Spinal cord (tissue), 10 donors: ENCODE data around the gene IRF5. TPM values are rescaled to one million over a fixed set of nuclear protein-coding genes. Genes with fewer than 3 reads are reported as not detected.
A peak's percentile ranks its signal among the peaks of the same experiment; 100 is the strongest.

Experiments
- DNase-seq, 6 donors: peaks; one replicate each; pipeline versions ENCODE4 v3.0.0 to v3.0.0-alpha.2; 2013 to 2015; ENCODE audit warnings: low spot score in 6 of 6, low read depth in 4 of 6
- H3K27ac ChIP-seq: one replicate; pipeline ENCODE4 v1.5.1; 2013; ENCODE audit warnings: low read depth, low read length, control low read depth
- H3K27me3 ChIP-seq: one replicate; pipeline ENCODE4 v1.6.1; 2013; ENCODE audit warnings: low read length; ENCODE audit not compliant: control insufficient read depth, insufficient read depth
- H3K36me3 ChIP-seq: one replicate; pipeline ENCODE4 v1.6.1; 2013; ENCODE audit warnings: low read length; ENCODE audit not compliant: control insufficient read depth, insufficient read depth
- H3K4me1 ChIP-seq: one replicate; pipeline ENCODE4 v1.6.1; 2013; ENCODE audit warnings: low read length; ENCODE audit not compliant: control insufficient read depth, insufficient read depth
- H3K4me3 ChIP-seq: one replicate; pipeline ENCODE4 v1.5.1; 2013; ENCODE audit warnings: low read depth, low read length, control low read depth
- H3K9me3 ChIP-seq: one replicate; pipeline ENCODE4 v1.6.1; 2013; ENCODE audit warnings: low read length; ENCODE audit not compliant: control insufficient read depth, insufficient read depth
- WGBS: methylation state at CpG from one replicate; pipeline ENCODE4 v1.1.5; 2013; ENCODE audit warnings: missing lambda C conversion rate; ENCODE audit not compliant: insufficient coverage; 5-methylcytosine and 5-hydroxymethylcytosine counted together
- long read RNA-seq, 4 donors: transcript quantifications; one replicate each; lab custom pipeline, GENCODE V29; 2026
- polyA plus RNA-seq, 2 donors: library from polyadenylated mRNA; unstranded; fragments of 120-200 nt; gene quantifications; one replicate each; pipeline ENCODE4 v1.2.1, GENCODE V29; 2013; ENCODE audit not compliant: insufficient read length in 2 of 2
- total RNA-seq, 2 donors: library from RNA; depleted of rRNA in 1 of 2; stranded (reverse); fragments of 120-200 nt in 1 of 2; fragments of >200 nt in 1 of 2; gene quantifications; one replicate each; pipeline versions ENCODE4 v1.2.3 to v1.2.4, GENCODE V29; 2013 to 2014
- donor health status: healthy.

IRF5 gene
- total RNA-seq (1 to 10 TPM; 5.0 to 6.1 TPM), polyA plus RNA-seq (1 to 10 TPM; 6.5 to 7.7 TPM)
- long read RNA-seq, donor 1: 0 reads
- long read RNA-seq, donor 2: 0 reads
- long read RNA-seq, donor 3: 0 reads
- long read RNA-seq, donor 4: 0 reads

- peaks cover 30% of the 10 kb centered on the region for H3K4me1 ChIP-seq
- H3K4me3 ChIP-seq: peak within 1 kb of the TSS; percentile 38
- no peak within 1 kb of the TSS for H3K27ac ChIP-seq
- whole genome bisulfite sequencing: under 1% methylated on average over 83 of the region's 83 CpGs
- peaks cover 54% of the 10 kb centered on the region for H3K27me3 ChIP-seq
- H3K36me3 ChIP-seq: peaks cover 2% of the 10 kb centered on the region
- H3K9me3 ChIP-seq: no peaks in the 10 kb centered on the region
- DNase-seq: peak in 2 of 6 donors; percentile 23 to 42
Measured at GRCh38 chr7:128937647-128938543, at the start of gene IRF5. IRF5 (plus strand) TSS chr7:128937927; CDS start chr7:128942082, 4,155 bp downstream.

- Histone ChIP-seq H3K4me3 (no peak overlapping the region), H3K9me3 (no peaks in the 10 kb centered on the region), H3K27ac (no peak overlapping the region), H3K36me3 (no peaks in the 10 kb centered on the region), H3K4me1 (peaks cover 4% of the 10 kb centered on the region), H3K27me3 (peaks cover 32% of the 10 kb centered on the region)
- 79% methylated on average over 6 of the region's 7 CpGs for WGBS
- no peak for DNase-seq
Measured at GRCh38 chr7:128888039-128888755, 49.5 kb upstream of the IRF5 start.

- H3K36me3 ChIP-seq: no peaks in the 10 kb centered on the region
- peaks cover 4% of the 10 kb centered on the region for H3K4me1 ChIP-seq
- no peaks in the 10 kb centered on the region for H3K9me3 ChIP-seq
- no peak for DNase-seq
- H3K27ac ChIP-seq: no peak overlapping the region
- no peak overlapping the region for H3K4me3 ChIP-seq
- H3K27me3 ChIP-seq: peaks cover 35% of the 10 kb centered on the region
- 73% methylated on average over 11 of the region's 11 CpGs for WGBS
Measured at GRCh38 chr7:128888756-128889095, 49.0 kb upstream of the IRF5 start.

GRCh38 chr7:128889121-128889520, 48.6 kb upstream of the IRF5 start:
- Histone ChIP-seq H3K27me3 (peaks cover 37% of the 10 kb centered on the region), H3K4me3 (no peak overlapping the region), H3K27ac (no peak overlapping the region), H3K9me3 (no peaks in the 10 kb centered on the region), H3K4me1 (peaks cover 4% of the 10 kb centered on the region), H3K36me3 (no peaks in the 10 kb centered on the region)
- no peak for DNase-seq
- WGBS: 56% methylated on average over 2 of the region's 8 CpGs

GRCh38 chr7:128890306-128891109, 47.2 kb upstream of the IRF5 start:
- WGBS: 16% methylated on average over 51 of the region's 67 CpGs
- Histone ChIP-seq H3K27ac (no peak overlapping the region), H3K9me3 (no peaks in the 10 kb centered on the region), H3K27me3 (peaks cover 37% of the 10 kb centered on the region), H3K36me3 (no peaks in the 10 kb centered on the region), H3K4me1 (peaks cover 4% of the 10 kb centered on the region), H3K4me3 (no peak overlapping the region)
- DNase-seq: no peak

- no peak for DNase-seq
- Histone ChIP-seq H3K4me1 (peaks cover 4% of the 10 kb centered on the region), H3K4me3 (no peak overlapping the region), H3K36me3 (no peaks in the 10 kb centered on the region), H3K27ac (no peak overlapping the region), H3K27me3 (peaks cover 37% of the 10 kb centered on the region), H3K9me3 (no peaks in the 10 kb centered on the region)
- 21% methylated on average over 37 of the region's 41 CpGs for WGBS
Measured at GRCh38 chr7:128891110-128891941, 46.4 kb upstream of the IRF5 start.

GRCh38 chr7:128891942-128892269, 45.8 kb upstream of the IRF5 start:
- no peaks in the 10 kb centered on the region for H3K36me3 ChIP-seq
- H3K4me1 ChIP-seq: peaks cover 4% of the 10 kb centered on the region
- H3K27me3 ChIP-seq: peaks cover 37% of the 10 kb centered on the region
- H3K4me3 ChIP-seq: no peak overlapping the region
- DNase-seq: no peak
- 89% methylated on average over 4 of the region's 11 CpGs for WGBS
- no peak overlapping the region for H3K27ac ChIP-seq
- H3K9me3 ChIP-seq: no peaks in the 10 kb centered on the region

GRCh38 chr7:128892521-128893250, 45.0 kb upstream of the IRF5 start:
- Histone ChIP-seq H3K9me3 (no peaks in the 10 kb centered on the region), H3K36me3 (no peaks in the 10 kb centered on the region), H3K4me3 (no peak overlapping the region), H3K27me3 (peaks cover 37% of the 10 kb centered on the region), H3K27ac (no peak overlapping the region), H3K4me1 (peaks cover 4% of the 10 kb centered on the region)
- DNase-seq: no peak
- WGBS: 97% methylated on average over 12 of the region's 13 CpGs
